Limb (tissue), 2 donors: ENCODE data around the gene OPRL1.
A peak's percentile ranks its signal among the peaks of the same experiment; 100 is the strongest.
"Not testable (repeated sequence)": the region's sequence is repeated elsewhere in the genome, so short reads cannot be mapped to it uniquely, and the experiment has no call there.

Experiments
- DNase-seq, 2 donors: peaks; one replicate each; pipeline ENCODE4 v3.0.0-alpha.2; 2016; ENCODE audit errors: extremely low spot score in 2 of 2

The OPRL1 gene

DNA sequence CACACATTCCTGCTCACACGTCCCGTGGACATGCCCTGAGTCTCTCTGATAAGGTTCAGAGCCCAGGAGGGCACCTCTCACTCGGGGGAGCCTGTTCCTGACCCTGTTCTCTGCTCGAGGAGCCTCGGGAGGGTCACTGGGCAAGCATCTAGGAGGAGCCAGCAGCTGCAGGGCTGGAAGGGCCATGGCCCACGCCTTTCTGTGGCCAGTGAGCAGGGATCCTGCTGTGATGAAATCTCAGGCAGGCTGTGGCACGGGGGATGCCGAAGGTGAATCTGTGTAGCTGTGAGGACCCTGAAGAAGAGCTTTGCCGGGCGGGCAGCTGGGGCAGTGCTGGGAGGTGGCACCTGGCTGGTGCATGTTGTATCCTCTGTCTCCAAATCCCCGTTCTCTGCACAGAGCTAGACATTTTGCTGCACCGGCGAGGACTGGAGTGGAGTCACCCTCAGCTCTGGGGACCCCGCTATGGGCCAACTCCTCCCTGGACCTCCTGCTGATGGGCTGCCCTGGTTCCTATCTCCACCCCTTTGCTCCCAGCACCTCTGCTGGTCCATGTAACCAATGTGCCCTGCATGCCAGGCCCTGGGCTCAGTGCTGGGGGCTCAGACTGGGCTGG is 34.6 kb downstream of the OPRL1 start:
- DNase-seq: no peak

GRCh38 chr20:64115171-64115911 is 35.5 kb downstream of the OPRL1 start:
- DNase-seq: no peak

- no peak for DNase-seq
Observed at GRCh38 chr20:64116016-64116415, 36.1 kb downstream of the OPRL1 start.

DNA sequence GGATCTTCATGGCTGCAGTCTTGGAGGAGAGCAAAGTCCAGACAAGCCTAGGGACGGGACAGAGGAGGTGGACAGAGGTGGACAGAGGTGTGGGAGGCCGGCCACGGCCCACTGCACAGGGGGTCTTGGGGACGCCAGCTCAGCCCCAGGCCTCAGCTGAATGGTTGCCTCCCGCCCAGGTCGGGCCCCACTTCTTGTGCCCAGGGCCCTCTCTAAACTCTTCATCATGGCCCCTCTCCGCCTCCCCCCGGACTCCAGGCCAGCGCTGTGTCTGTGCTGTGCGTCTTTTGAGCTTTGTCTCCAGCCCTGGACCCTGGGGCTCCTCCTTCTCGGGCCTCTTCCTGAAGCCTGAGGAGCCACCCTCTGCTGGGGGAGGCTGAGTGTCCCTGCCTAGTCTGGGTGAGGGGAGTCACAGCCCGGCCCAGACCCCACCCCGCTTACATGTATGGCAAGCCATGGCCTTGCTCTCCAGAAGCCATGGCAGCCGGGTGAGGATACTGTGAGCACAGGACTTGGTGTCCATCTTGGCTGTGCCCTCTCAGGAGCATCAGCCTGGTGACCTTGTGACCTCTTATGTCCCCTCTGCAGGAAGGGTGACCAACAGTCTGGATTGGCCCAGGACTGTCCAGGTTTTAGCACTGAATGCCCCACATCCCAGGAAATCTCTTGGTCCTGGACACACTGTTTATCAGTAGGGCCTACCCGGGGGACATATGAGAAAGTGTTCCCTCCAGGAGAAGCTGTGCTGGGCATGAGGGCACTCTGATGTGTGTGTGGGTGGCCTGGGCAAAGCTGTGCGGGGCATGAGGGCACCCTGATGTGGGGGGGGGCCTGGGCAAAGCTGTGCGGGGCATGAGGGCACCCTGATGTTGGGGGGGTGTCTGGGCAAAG is 36.9 kb downstream of the OPRL1 start:
- DNase-seq: peak in 1 of 2 donors; percentile 24

- not testable (repeated sequence) for DNase-seq
Observed at GRCh38 chr20:64117432-64117777, 37.5 kb downstream of the OPRL1 start.

DNA sequence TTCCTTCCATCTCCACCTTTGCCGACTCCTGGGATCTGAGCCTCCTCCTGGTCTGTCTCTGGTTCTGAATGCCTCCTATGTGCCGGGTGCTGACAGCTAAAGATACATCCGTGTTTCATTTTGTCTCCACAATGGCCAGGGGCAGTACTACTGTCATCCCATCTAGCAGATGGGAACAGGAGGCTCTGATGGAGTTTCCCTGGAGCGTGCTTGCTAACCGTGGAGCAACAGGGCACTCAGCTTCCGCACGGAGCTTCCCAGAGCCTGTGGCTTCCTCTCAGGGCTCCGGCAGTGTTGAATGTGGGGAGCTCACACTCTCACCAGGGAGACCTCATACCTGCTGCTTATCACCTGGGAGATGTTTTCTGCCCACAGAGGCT is 39.4 kb downstream of the OPRL1 start:
- DNase-seq: no peak

DNA sequence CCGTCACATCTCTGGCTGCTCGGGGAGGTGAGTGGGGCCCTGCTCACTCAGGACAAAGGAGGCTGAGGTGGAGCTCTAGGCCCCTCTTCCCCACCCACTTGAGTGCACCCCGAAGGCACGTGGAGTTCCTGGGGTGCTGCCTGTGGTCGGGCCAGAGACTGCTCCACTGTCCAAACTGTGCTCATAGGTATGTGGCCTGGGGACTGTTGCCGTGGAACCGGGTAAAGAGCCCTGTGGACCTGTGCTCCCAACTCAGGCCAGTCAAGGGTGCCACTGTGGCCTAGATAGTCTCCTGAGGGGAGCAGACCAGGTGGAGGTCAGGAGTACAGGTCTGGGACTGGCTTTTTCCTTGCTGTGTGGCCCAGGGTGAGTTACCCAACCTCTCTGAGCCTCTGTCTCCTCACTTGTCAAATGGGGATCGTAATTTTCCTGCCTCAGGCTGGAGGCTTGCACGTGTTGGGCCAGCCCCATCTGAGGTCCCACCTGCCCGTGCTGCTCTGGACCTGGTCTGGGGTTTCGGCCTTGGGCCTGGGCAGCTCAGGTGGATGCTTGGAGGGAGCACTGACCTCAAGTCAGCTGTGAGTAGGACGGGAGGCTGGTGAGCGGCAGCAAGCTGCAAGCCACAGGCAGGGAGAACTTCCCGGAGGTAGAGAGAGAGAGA is 39.9 kb downstream of the OPRL1 start:
- no peak for DNase-seq

- DNase-seq: no peak
Observed at GRCh38 chr20:64121586-64121985, 41.7 kb downstream of the OPRL1 start.

DNA sequence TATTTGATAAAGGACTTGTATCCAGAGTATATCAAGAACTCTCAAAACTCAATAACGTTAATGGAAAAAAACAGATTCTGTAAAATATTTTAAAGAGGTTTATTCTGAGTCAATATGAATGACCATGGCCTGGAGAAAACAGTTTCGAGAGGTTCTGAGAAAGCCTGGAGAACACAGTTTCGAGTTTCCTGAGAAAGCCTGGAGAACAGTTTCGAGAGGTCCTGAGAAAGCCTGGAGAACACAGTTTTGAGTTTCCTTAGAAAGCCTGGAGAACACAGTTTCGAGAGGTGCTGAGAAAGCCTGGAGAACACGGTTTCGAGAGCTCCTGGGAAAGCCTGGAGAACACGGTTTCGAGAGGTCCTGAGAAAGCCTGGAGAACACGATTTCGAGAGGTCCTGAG is 43.0 kb downstream of the OPRL1 start:
- DNase-seq: not testable (repeated sequence)

- DNase-seq: not testable (repeated sequence)
Observed at GRCh38 chr20:64123517-64123916, 43.6 kb downstream of the OPRL1 start.

- no peak for DNase-seq
Observed at GRCh38 chr20:64129146-64129782, 49.4 kb downstream of the OPRL1 start.

GRCh38 chr20:64130271-64130670 is 50.4 kb downstream of the OPRL1 start:
- DNase-seq: no peak

GRCh38 chr20:64130876-64131275 is 51.0 kb downstream of the OPRL1 start:
- no peak for DNase-seq

GRCh38 chr20:64131406-64131805 is 51.5 kb downstream of the OPRL1 start:
- DNase-seq: no peak

GRCh38 chr20:64133951-64134407 is 54.1 kb downstream of the OPRL1 start:
- no peak for DNase-seq

GRCh38 chr20:64134744-64135143 is 54.9 kb downstream of the OPRL1 start:
- DNase-seq: not testable (repeated sequence)

GRCh38 chr20:64136004-64136710 is 56.3 kb downstream of the OPRL1 start:
- DNase-seq: no peak

DNA sequence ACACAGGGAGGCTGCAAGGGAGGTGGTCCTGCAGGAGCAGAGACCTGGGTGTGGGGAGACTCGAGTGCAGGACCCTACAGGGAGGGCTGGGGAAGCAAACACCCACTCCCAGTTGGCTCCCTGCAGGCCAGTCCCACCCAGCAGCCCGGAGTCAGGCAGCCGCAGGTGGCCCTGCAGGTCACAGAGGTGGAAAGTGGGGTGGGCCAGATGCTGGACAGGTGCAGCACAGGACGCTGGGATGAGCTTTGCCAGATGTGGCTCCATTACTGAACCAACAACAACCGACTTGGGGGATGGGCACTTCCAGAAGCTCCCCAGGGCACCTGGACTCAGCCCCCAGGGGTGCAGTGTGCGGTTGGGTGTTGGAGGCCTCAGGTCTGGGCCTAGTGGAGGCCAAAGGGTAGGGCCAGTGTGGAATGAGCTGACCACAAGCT is 57.7 kb downstream of the OPRL1 start:
- no peak for DNase-seq

GRCh38 chr20:64138276-64138815 is 58.5 kb downstream of the OPRL1 start:
- no peak for DNase-seq
